DMS153 treated with DMSO at 0.1 percent for 48 hours (cell line): ENCODE results near the gene CEP41.
"Not testable (repeated sequence)": the region's sequence is repeated elsewhere in the genome, so short reads cannot be mapped to it uniquely, and the experiment has no call there.

Experiments
- DNase-seq: peaks from one replicate; lab custom pipeline; 2025; ENCODE audit not compliant: unreplicated experiment; lab: John Stamatoyannopoulos, UW

Gene CEP41

DNA sequence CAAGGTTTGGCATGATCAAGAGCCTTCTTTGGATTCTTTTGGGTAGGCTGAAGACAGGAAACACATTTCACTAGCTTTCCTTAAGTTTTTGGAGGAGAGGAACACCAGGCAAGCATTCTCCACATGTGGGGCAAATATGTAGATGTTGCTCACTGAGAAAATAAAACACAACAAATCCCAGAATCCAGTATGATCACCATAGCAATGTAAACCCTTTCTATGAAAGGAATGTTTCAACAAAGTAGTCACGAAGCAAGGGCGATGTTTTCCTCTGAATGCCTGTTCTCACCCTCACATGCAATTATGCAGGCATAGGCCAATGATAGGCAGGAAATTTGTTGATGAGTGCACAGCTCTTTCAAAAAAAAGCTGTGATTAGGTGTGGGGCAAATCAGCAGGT lies 20.5 kb upstream of the CEP41 start:
- DNase-seq, result no peak

DNA sequence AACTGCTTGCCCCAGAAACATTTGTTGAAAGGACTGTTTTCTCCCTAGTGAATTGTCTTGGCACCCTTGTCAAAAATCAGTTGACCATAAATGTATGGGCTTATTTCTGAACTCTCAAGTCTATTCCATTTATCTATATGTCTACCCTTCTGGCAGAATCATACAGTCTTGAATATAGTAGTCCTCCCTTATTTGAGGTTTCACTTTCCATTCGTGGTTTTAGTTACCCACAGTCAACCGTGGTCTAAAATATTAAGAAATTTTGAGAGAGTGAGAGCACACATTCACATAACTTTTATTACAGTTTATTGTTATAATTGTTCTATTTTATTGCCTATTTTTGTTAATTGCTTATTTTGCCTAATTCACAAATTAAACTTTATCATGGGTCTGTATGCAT lies 17.4 kb upstream of the CEP41 start:
- DNase-seq, result no peak

DNA sequence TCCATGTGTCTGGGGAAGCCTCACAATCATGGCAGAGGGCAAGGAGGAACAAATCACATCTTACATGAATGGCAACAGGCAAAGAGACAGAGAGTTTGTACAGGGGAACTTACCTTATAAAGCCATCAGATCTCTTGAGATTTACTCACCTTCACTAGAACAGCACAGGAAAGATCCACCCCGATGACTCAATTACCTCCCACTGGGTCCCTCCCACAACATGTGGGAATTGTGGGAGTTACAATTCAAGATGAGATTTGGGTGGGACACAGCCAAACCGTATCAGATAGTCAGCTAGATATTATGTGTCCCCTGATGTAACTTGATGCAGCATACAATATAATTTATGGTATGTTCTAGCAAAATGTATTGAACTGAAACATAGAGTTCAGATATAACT lies 14.1 kb upstream of the CEP41 start:
- DNase-seq, result no peak

DNA sequence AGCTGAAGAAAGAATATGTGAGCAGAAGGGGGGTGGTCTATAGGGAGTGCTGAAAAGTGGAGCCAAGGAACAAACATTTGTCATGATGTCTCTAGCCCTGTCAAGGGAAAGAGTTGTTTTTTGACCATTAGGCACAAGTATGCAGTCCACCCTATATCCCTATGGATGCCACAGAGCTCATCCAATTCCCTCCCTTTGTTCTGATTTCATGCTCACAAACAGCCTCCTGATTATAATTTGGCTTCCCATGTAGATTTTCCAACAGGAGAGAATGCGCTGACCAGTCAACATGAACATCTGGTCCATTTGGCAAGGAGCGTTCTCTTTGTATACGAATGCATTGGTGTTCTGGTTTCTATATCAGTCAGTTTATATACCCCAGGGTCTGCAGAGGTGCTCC lies 12.1 kb upstream of the CEP41 start:
- no peak for DNase-seq

DNA sequence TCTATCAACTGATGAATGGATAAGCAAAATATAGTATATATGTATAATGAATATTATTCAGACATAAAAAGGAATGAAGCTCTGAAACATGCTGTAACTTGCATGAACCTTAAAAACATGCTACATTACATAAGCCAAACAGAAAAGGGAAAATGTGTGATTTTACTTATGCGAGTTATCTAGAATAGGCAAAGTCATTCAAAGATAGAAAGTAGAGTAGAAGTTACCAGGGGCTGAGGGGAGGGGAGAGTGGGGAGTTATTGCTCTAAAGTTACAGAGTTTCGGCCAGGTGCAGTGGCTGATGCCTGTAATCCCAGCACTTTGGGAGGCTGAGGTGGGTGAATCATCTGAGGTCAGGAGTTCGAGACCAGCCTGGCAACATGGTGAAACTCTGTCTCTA lies 10.5 kb upstream of the CEP41 start:
- not testable (repeated sequence) for DNase-seq

DNA sequence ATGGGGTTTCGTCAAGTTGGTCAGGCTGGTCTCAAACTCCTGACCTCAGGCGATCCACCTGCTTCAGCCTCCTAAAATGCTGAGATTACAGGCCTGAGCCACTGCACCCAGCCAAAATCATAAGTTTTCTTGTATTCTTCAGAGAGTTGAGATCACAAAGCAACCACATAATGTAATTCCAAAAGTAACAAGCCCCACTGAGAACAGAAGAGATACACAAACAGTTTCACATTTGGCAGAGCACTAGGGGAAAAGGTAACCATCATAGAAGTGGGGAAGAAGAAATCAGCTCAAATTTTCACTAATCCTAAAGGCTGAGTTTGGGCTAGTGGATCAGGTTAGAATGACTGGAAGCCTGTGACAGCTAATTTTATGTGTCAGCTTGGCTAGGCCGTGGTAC lies 5.4 kb upstream of the CEP41 start:
- DNase-seq, result no peak

DNA sequence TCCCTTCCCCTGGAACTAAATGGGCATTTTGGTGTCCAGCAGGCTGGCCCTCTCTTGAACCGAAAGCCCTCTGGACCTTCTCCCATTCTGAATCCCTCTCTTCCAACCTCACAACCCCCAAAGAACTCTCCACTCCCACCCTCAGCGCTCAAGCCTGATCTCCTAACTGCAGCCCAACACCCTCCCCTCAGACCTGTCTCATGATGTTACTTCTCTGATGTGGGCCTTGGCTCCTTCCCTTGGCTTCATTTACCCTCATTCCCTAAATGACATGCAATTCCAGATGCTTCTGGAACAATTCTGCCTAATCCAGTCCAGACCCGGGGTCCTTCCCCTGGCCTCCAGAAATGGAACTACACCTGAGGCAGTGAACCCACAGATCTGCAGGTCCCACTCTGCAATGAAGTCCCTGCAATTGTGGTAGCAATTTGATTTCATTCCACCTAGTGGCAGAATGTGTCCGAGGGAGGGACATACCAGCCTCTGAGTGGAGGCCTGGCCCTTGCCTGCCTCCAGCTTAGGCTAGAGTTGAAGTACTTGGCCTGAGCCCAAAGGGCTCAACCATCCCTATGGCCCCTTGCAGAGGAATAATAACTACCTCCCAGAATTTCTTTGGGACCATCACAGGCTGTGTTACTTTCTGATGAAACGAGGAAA lies 4.1 kb upstream of the CEP41 start:
- no peak for DNase-seq

DNA sequence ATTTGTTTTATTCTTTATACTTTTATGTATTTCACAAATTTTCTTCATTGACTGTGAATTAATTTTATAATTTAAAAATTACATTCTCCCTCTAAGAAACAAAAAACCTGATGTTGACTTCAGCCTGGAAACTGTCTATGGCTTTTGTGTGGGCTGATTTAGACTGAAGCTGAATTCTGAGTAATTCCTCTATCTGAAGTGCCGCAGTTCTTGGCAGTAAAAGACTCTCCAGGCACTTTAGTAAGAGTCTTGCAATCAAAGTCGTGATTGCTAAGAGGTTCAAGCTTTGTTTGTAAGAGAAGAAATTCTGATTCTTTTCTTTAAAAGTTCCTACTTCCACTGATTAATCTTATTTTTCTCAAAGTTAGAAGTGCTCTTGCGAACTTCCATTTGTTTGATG lies 3.4 kb upstream of the CEP41 start:
- no peak for DNase-seq

DNA sequence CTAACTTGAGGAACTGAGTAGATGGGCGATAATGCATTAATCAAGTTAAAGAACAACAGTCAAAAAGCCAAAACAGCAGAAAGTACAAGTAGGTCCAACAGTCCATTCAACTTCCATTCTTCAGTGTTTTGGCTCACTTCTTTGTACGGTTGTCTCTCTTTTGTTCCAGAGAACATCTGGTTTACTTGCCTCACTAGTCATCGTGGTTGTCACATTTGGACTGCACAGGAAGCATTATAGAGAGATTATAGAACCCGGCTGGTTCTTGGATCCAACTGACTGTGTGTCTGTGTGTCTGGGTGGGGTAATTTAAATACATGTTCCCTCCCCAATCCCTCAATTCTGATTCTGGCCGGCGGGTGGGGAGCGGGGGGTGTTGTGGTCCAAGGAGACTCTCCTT lies 1.8 kb upstream of the CEP41 start:
- DNase-seq, result no peak

DNA sequence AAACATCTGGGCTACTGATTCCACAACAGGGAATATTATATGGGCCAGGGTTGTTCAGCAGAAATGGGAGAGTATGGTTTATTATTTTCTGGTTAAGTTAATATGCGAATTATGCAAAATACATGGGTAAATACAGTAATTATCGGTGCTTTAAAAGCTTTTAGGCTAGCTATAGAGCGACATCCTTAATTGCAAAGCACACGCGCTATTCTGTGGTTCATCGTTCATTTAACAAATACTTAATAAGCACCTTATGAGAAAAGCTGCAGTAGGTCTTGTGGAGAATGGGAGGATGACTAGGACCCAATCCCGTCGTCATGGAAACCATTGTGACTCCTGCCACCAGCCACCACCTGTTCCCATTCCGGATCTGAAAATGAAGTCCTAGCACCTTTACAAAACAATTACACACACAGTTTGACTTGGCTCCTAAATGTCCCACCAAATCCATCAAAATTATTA lies 623 bp upstream of the CEP41 start:
- peak; percentile 98 for DNase-seq

DNA sequence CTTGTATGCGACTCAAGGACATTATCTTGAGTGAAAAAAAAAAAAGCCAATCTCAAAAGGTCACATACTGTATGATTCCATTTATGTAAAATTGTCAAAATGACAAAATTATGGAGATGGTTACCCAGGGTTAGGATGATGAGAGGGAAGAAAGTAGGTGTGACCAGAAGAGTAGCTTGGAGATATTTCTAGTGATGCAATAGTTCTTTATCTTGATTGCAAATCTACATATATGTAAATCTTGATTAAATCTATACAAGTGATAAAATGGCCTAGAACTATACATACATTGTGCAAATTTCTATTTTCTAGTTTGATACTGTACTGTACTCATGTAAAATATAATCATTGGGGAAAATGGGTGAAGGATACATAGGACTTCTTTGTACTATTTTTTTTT lies 4.6 kb downstream of the CEP41 start:
- DNase-seq, result no peak

DNA sequence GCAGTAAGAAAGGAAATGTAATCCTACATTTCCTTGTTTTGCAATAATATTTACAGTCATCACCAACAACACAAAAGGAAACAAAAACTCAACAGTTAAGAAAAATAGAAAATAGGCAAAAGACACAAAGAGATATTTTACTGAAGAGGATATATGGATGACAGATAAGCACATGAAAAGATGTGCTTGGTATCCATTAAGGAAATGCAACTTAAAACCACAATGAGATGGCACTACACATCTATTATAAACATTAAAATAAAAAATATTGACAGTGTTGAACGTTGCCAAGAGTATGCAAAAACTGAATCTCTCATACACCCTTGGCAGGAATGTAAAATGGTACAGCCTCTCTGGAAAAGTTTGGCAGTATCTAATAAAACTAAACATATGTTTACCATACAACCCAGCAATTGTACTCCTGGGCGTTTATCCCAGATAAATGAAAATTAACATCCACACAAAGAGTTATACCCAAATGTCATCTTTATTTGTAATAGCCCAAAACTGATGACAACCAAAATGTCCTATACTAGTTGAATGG lies 5.4 kb downstream of the CEP41 start:
- DNase-seq, result no peak

DNA sequence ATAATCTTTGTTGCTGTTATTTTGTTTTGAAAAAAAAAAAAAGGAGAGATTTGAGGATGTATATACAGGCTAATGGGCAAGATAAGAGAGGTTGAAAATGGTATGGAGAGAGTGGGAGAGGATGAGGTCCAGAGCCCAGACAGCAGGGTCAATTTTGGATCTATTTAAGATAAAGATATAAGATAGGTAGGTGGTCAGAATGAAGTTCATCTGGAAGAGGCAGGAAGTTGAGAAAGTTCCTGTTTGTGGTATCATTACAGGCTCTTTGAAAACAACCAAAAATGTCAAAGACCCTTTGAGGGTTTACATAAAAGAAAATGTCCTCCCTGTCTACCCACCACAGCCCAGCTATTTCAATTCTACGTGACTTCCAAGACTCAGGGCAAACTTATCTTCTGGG lies 7.5 kb downstream of the CEP41 start:
- DNase-seq, result no peak

DNA sequence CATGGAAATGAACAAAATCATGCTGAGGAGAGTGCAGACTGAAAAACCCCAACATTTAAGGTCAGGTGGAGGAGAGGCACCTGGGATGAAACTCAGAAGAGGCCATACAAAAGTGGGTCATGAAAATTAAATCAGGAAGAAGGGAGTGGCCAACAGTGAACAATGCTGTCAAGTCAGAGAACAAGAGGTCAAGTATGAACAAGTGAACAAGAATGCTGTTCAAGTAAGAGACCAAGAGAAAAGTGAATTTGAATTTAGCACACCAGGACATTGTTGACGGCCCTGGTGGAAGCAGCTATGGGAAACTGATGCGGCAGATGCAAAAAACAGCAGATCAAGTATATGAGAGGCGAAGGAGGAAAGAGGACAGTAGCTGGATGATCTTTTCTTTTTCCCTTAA lies 7.9 kb downstream of the CEP41 start:
- no peak for DNase-seq

DNA sequence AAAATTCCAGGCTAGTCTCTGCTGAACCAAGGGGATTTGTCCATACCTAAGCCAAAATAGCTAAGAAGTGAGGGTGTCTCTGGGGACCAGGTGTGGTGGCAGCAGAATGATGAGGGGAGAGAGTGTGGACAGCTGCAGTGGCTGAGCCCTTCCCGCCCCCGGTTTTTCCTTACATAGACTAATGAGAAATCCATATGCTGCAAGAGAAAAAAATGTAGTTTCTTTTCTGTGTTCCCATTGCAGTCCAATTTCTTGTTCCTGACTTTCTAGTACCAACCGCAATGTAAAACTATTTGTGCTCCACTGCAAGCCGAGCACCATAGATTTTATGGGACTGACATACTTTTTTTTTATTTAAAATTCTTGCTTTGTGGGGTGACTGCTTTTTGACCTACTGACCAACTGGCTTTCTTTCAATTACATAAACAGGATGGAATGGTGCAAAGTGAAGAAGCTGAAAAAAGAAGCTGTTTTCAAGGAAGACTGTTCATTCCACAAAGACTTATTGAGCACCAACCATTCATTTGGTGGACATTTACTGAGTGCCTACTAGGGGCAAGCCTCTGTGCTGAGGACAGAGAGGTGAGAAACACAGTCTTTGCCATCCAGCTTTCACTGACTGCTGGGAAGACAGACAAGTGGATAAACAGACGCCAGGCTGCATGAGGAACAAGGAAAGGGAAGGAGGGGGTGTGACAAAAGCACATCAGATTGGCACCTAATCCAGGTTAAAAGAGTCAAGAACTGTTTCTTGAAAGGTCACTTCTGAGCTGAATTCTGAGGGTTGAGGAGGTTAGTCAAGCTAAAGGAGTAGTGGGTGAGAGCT lies 9.8 kb downstream of the CEP41 start:
- DNase-seq, result peak; percentile 32

DNA sequence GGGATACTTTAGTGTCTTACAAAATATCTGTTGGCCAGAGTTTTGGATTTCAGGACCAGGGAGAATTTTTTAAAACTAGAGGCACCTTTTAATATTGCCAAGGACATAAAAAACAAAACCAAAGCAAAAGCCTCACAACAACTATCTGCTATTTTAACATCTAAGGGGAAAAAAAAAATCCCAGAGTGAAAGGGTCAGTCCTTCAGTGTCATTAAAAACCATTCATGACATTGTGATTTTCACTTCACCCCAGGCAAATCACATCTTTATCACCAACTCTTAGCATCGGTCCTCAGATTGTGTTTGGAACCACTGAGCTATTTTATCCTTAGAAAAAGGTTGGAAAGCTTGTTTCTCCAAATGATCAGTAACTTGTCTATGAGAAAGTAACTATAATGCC lies 10.7 kb downstream of the CEP41 start:
- DNase-seq, result no peak

DNA sequence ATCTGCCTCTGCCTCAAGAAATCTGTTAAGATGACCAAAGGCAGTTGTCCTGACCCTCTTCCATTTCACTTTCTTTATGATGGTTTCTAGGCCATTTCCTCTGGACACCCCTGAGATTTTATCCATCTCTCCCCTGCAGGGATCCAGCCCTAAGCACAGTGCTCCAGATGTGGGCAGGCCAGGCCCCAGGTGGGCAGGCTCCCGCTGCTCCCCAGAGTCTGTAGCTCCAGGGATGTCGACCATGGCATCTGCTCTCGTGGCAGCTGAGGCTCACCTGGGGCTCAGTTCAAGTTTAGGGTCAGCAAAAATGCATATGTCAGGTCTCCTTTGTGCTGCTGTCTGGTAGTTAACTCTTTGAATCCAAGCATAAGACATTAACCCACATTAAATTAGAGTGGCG lies 11.8 kb downstream of the CEP41 start:
- DNase-seq, result no peak

DNA sequence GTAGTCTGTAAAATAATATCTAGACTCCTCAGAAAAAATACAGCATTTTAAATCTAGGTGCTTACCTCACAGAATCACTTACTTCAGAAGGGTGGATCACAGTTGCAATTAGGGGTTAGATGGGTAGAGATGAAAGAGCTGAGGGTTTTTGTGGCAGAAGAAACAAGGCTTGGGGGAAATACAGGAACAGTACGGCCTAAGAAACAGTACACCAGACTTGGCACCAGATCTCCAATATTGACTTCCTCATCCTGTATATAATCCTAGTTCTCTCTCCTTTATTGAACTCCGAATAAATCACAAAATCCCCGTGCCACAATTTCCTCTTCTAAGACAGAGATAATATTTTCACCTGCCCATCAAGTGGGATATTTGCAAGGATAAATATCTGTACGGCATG lies 14.3 kb downstream of the CEP41 start:
- no peak for DNase-seq

DNA sequence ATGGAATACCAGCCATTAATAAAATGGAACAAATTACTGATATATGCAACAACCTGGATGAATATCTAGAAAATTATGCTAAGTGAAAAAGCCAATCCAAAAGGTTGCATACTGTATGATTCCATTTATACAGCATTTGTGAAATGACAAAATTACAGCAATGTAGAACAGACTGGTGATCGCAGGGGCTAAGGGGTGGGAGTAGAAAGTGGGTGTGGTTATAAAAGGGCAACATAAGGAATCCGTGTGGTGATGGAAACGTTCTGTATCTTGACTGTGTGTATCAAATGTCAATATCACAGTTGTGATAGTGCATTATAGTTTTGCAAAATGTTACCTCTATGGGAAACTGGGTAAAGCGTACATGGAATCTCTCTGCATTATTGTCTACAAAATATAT lies 15.0 kb downstream of the CEP41 start:
- DNase-seq, result no peak

DNA sequence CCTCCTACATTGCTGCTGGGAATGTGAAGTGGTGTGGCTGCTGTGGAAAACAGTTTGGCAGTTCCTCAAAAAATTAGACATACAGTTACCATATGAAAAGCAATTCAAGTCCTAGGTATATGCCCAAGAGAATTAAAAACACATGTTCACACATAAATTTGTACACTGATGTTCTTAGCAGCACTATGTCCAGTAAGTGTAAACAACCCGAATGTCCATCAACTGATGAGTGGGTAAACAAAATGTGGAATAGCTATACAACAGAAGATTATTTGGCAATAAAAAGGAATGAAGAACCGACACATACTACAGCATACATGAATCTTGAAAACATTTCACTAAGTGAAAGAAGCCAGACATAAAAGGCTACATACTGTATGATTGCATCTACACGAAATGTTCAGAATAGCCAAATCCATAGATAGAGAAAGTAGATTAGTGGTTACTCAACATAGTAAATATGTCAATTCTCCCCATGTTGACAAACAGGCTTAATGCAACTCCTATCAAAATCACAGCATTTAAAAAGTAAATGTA lies 17.2 kb downstream of the CEP41 start:
- no peak for DNase-seq

DNA sequence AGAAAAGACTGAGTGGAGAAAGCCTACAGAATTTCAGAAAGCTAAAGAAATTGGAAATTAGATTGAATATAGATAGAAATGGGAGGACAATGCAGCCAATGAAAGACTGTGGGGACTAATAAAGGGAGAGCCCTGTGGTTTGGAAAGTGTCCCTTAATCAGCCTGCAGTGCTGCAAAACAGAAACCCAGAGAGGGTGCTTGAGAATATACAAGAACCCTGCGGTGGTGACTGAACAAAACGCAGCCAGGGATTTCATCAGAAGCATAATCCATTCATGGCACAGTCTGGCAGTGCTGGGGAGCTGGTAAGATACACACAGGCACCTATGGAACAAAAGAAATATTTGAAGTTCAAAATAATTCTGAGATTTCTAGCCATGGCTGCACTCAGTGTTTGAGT lies 19.1 kb downstream of the CEP41 start:
- peak; percentile 84 for DNase-seq

DNA sequence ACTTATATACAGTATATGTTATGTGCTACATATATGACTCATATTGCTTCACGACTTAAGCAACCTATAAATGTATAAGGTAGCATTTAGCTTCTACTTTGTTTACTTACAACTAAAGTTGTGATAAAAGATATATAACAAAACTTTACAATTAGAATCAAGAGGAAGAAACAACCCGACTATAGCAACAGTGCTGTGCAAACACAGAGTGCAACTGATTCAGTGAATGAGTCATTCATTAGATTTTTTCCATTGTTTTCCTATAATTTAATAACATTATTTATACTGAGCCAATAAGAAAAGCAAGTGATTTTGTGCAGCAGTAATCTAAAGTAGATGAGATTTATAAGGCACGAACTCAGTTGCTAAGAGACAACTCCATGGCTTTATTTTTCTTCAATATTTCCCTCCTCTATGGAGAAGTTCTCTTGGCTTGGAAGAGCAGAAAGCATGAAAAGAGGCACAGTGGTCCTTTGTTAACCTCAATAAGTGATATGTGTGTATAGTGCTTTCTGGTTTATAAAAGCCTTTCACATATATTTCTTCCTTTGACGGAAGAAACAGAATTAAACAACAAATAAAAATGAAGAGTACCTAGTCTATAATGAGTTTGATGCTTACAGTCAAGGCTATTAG lies 19.8 kb downstream of the CEP41 start:
- peak; percentile 79 for DNase-seq
